Ectodermal cell (in vitro differentiated cells): Measurements from ENCODE around the gene UQCRC1.

Experiments used
- H3K27ac ChIP-seq: 2 replicates; pipeline ENCODE4 v1.7.0; 2013; ENCODE audit warnings: mild to moderate bottlenecking, low read depth, low read length; ENCODE audit not compliant: insufficient read depth, poor library complexity, severe bottlenecking
- H3K27me3 ChIP-seq: 2 replicates; pipeline ENCODE4 v1.7.0; 2013; ENCODE audit warnings: mild to moderate bottlenecking, low read length; ENCODE audit not compliant: insufficient read depth, control insufficient read depth, poor library complexity, severe bottlenecking
- H3K36me3 ChIP-seq: one replicate; pipeline ENCODE4 v1.7.0; 2013; ENCODE audit warnings: low read length; ENCODE audit not compliant: control insufficient read depth, insufficient read depth
- H3K4me1 ChIP-seq: one replicate; pipeline ENCODE4 v1.7.0; 2013; ENCODE audit warnings: low read length; ENCODE audit not compliant: control insufficient read depth, insufficient read depth
- H3K4me3 ChIP-seq: 2 replicates; pipeline ENCODE4 v1.7.0; 2013; ENCODE audit warnings: low read depth, low read length, control low read depth; ENCODE audit not compliant: insufficient read depth
- H3K9me3 ChIP-seq: 2 replicates; pipeline ENCODE4 v1.7.0; 2013; ENCODE audit warnings: mild to moderate bottlenecking, low read length, moderate library complexity; ENCODE audit not compliant: control insufficient read depth
- WGBS, 2 experiments: methylation state at CpG; one replicate each; pipeline ENCODE4 v1.1.7; 2013; ENCODE audit warnings: missing lambda C conversion rate in 2 of 2; 5-methylcytosine and 5-hydroxymethylcytosine counted together

Gene UQCRC1

DNA sequence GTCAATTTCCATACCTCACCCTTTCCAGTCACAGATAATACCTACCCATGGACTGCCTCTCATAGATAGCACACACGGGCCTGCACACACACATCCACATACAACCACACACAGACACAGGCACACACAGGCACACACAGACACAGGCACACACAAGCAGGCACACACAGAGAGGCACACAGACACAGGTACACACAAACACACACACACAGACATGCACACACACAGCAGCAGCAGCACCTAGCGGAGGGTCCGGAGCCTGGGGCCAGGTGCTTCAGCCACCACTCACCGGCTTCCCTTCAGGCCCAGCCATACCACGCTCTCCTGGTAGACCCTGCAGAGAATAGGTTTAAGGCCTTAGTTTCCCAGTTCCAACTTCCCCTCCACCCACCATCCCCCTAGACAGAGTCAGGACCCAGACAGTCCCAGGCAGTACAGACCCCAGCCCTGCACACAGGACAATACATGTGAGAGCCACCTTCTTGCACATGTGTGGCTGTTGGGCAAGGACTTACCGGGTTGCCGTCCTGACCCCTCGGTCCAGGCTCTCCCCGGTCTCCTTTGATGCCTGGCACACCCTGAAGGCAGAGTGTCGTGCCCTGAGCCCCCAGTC, 35.4 kb downstream of the UQCRC1 start:
- Histone ChIP-seq H3K4me3 (no peak overlapping the region), H3K36me3 (no peaks in the 10 kb centered on the region), H3K4me1 (no peaks in the 10 kb centered on the region), H3K9me3 (no peaks in the 10 kb centered on the region), H3K27ac (no peak overlapping the region), H3K27me3 (no peaks in the 10 kb centered on the region)
- 91 to 97% methylated on average over 10 of the region's 10 CpGs for WGBS, 2 experiments

DNA sequence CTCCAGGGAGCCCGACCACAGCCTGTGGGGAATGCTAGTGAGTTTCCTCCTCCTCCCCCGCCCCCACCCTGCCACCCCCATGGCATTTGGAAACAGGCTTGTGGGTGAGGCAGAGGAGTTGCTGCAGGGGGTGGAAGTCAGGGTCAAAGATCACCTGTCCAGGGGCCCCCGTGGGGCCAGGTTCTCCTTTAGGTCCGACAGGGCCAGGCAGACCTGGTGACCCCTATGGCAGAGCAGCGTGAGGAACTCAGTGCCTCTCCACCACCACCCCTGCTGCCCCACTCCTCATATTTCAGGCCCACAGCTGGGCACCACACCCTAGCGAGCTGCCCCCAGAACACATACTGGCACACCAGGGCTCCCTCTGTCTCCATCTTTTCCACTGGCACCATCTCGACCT, 36.9 kb downstream of the UQCRC1 start:
- H3K9me3 ChIP-seq: no peaks in the 10 kb centered on the region
- no peaks in the 10 kb centered on the region for H3K27me3 ChIP-seq
- WGBS, 2 experiments: 91 to 92% methylated on average over 5 to 7 of the region's 7 CpGs
- no peak overlapping the region for H3K4me3 ChIP-seq
- H3K36me3 ChIP-seq: no peaks in the 10 kb centered on the region
- no peak overlapping the region for H3K27ac ChIP-seq
- no peaks in the 10 kb centered on the region for H3K4me1 ChIP-seq

- Histone ChIP-seq H3K4me3 (no peak overlapping the region), H3K27me3 (no peaks in the 10 kb centered on the region), H3K27ac (no peak overlapping the region), H3K4me1 (no peaks in the 10 kb centered on the region), H3K9me3 (no peaks in the 10 kb centered on the region), H3K36me3 (no peaks in the 10 kb centered on the region)
- 94 to 95% methylated on average over 12 of the region's 12 CpGs for WGBS, 2 experiments
Measured at GRCh38 chr3:48571938-48572337, 37.5 kb downstream of the UQCRC1 start.

- H3K27me3 ChIP-seq: no peaks in the 10 kb centered on the region
- H3K4me3 ChIP-seq: no peak overlapping the region
- no peak overlapping the region for H3K27ac ChIP-seq
- H3K36me3 ChIP-seq: no peaks in the 10 kb centered on the region
- no peaks in the 10 kb centered on the region for H3K9me3 ChIP-seq
- H3K4me1 ChIP-seq: no peaks in the 10 kb centered on the region
- 94 to 96% methylated on average over 18 of the region's 18 CpGs for WGBS, 2 experiments
Measured at GRCh38 chr3:48569808-48570450, 39.5 kb downstream of the UQCRC1 start.

DNA sequence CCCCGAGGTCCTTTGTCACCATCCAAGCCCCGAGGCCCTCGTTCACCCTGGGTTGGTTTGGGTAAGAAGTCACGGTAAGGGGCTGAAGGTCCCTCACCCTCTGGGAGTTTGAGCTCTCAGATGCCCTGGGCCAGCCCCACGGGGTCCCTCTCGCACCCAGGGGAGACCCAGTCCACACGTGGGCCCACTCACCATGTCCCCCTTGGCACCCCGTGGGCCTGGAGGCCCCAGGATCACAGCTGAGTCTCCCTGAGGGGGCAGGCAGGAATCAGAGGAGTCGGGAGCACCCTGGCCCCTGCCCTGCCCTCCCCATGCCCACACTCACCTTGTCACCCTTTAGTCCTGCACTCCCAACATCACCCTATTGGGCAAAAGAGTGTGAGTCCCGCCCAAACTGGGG, 40.0 kb downstream of the UQCRC1 start:
- no peaks in the 10 kb centered on the region for H3K27me3 ChIP-seq
- no peak overlapping the region for H3K27ac ChIP-seq
- no peaks in the 10 kb centered on the region for H3K9me3 ChIP-seq
- H3K4me3 ChIP-seq: no peak overlapping the region
- no peaks in the 10 kb centered on the region for H3K36me3 ChIP-seq
- H3K4me1 ChIP-seq: peaks cover 2% of the 10 kb centered on the region
- WGBS, 2 experiments: 92 to 93% methylated on average over 10 of the region's 10 CpGs

- H3K9me3 ChIP-seq: no peaks in the 10 kb centered on the region
- no peak overlapping the region for H3K27ac ChIP-seq
- H3K4me3 ChIP-seq: no peak overlapping the region
- H3K36me3 ChIP-seq: no peaks in the 10 kb centered on the region
- H3K4me1 ChIP-seq: peaks cover 11% of the 10 kb centered on the region
- WGBS, 2 experiments: 93% methylated on average over 7 of the region's 7 CpGs
- no peaks in the 10 kb centered on the region for H3K27me3 ChIP-seq
Measured at GRCh38 chr3:48568476-48568875, 41.0 kb downstream of the UQCRC1 start.

GRCh38 chr3:48567500-48567899, 41.9 kb downstream of the UQCRC1 start:
- Histone ChIP-seq H3K4me3 (no peak overlapping the region), H3K9me3 (no peaks in the 10 kb centered on the region), H3K27ac (no peak overlapping the region), H3K27me3 (no peaks in the 10 kb centered on the region), H3K36me3 (no peaks in the 10 kb centered on the region), H3K4me1 (peaks cover 21% of the 10 kb centered on the region)
- WGBS, 2 experiments: 91 to 94% methylated on average over 11 of the region's 11 CpGs

- Histone ChIP-seq H3K27ac (no peak overlapping the region), H3K4me1 (peaks cover 21% of the 10 kb centered on the region), H3K36me3 (no peaks in the 10 kb centered on the region), H3K9me3 (no peaks in the 10 kb centered on the region), H3K27me3 (no peaks in the 10 kb centered on the region), H3K4me3 (no peak overlapping the region)
- WGBS, 2 experiments: 93 to 95% methylated on average over 5 of the region's 5 CpGs
Measured at GRCh38 chr3:48567090-48567489, 42.4 kb downstream of the UQCRC1 start.

DNA sequence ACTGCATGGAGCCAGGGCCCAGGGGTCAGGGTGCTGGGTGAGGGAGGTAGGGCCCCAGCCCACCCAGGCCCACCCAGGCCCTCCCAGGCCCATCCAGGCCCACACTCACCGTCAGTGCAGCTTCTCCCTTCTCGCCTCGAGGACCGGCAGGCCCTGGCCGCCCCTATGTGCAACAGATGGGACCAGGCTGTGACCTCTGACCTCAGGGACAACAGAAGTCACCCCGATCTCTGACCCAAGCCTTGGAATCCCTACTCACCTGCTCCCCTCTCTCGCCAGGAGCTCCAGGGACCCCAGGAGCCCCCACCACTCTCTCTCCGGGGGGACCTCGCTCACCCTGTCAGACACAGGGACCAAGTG, 43.1 kb downstream of the UQCRC1 start:
- Histone ChIP-seq H3K36me3 (no peaks in the 10 kb centered on the region), H3K4me3 (no peak overlapping the region), H3K27me3 (no peaks in the 10 kb centered on the region), H3K4me1 (peaks cover 21% of the 10 kb centered on the region), H3K27ac (no peak overlapping the region), H3K9me3 (no peaks in the 10 kb centered on the region)
- 95 to 98% methylated on average over 9 of the region's 9 CpGs for WGBS, 2 experiments

- WGBS, 2 experiments: 88 to 93% methylated on average over 7 of the region's 7 CpGs
- Histone ChIP-seq H3K9me3 (no peaks in the 10 kb centered on the region), H3K27me3 (no peaks in the 10 kb centered on the region), H3K4me3 (no peak overlapping the region), H3K4me1 (peaks cover 21% of the 10 kb centered on the region), H3K36me3 (no peaks in the 10 kb centered on the region), H3K27ac (no peak overlapping the region)
Measured at GRCh38 chr3:48565591-48566400, 43.6 kb downstream of the UQCRC1 start.
